A549 treated with ZK216348 at 1 μM for 4 hours (cell line): Measurements from ENCODE around the gene MYH11. TPM values are rescaled to one million over a fixed set of nuclear protein-coding genes. Genes with fewer than 3 reads are reported as not detected.

Experiments
- total RNA-seq: library from RNA; stranded (reverse); fragments of 200-300 nt; extraction: Qiagen RNA extraction; gene quantifications from 5 replicates; pipeline ENCODE4 v1.2.3, GENCODE V29; 2022; ENCODE audit warnings: low read depth

The MYH11 gene
- total RNA-seq, result 0.02 to 0.12 TPM (median 0.07 TPM) in 4 of 5 replicates, not detected in the other

DNA sequence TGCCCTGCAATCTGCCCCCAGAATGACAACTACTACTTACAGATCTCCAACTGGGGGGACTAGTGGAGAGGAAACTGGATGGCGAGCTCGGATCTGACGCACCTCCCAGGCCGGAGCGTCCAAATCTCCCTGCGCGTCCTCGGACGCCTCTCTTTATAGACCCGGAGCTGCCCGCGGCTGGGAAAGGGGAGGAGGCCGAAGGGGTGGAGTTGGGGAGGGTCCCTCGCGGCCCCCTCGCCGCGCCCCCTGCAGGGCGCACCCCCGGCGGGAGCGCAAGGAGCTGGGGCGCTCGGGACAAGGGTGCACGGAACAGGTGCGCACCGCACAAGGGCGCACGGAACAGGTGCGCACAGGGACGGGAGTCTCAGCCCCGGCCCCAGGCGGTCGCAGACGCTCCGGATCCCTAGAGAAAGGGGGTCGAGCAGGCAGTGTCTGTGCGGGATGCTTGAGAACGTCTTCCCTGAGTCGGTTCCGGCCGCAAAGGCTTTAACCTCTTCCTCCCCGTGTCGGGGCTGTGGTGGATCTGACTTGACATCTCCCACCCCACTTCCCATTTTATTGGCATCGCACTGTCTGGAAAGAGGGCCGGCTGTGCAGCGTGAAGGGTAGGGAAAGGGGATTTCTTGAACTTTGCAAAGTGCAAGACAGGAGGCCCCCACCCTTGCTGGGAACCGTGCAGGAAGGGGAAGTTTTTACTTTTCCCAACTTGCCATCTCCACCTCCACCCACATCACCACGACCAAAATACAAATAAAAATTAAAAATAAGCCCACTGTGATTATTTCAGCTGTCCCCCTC, at the start of gene MYH11:
Gene MYH11 (minus strand): TSS at position 128 of the 798 bp plus-strand sequence. CDS start 18,776 bp downstream, outside the sequence.

GRCh38 chr16:15888072-15888976, 31.5 kb upstream of the MYH11 start, which contains the start of gene CEP20:
Gene CEP20, minus strand, starts transcription at chr16:15888603. Its CDS starts 18 bp downstream, at chr16:15888585.

Other genes with a start within 250 kb of the MYH11 start
- gene MARF1, start 213.9 kb downstream of the MYH11 start, total RNA-seq, result 9.0 to 12.2 TPM (median 11.4 TPM) in 5 replicates
- 33.9 to 43.3 TPM (median 41.6 TPM) in 5 replicates for gene NDE1, start 206.8 kb downstream of the MYH11 start, total RNA-seq
- gene CEP20, start 31.6 kb upstream of the MYH11 start, total RNA-seq, result 29.3 to 66.2 TPM (median 35.4 TPM) in 5 replicates
- gene ABCC1, start 92.6 kb upstream of the MYH11 start, total RNA-seq, result 68.9 to 110 TPM (median 93.0 TPM) in 5 replicates